T47D (cell line): ENCODE measurements around the gene DIPK1B.

Experiments
- DNase-seq, 2 experiments: peaks; one replicate each; pipeline versions ENCODE4 v3.0.0 to v3.0.0-alpha.2; 2011 to 2012; ENCODE audit warnings: low read depth in 1 of 2, low spot score in 1 of 2
- JUND ChIP-seq: IDR thresholded peaks from 2 replicates; pipeline ENCODE4 v1.6.1; 2012; ENCODE audit warnings: low read depth
- in situ Hi-C: cut with HindIII; loops from 2 replicates; pipeline ENCODE4 v1.10.0; 2016; ENCODE audit warnings: low sequenced_read_pairs, low pct_unique_long_range_greater_than_20kb

The DIPK1B gene

GRCh38 chr9:136668983-136669790, 43.2 kb upstream of the DIPK1B start:
- in situ Hi-C loops: no loop called here
- peak in 1 of 2 experiments; percentile 33 for DNase-seq
- no peak for TF ChIP-seq JUND

- in situ Hi-C loops: no loop called here
- no peak for DNase-seq
- TF ChIP-seq JUND: no peak
Measured at GRCh38 chr9:136669791-136670464, 42.4 kb upstream of the DIPK1B start.

GRCh38 chr9:136670576-136671253, 41.7 kb upstream of the DIPK1B start:
- DNase-seq: no peak
- in situ Hi-C loops: no loop called here
- TF ChIP-seq JUND: no peak

GRCh38 chr9:136671254-136671614, 41.1 kb upstream of the DIPK1B start:
- TF ChIP-seq JUND: no peak
- no peak for DNase-seq
- in situ Hi-C loops: no loop called here

- peak; percentile 37 to 86 for DNase-seq
- in situ Hi-C loops: no loop called here
- no peak for TF ChIP-seq JUND
Measured at GRCh38 chr9:136671646-136672430, 40.5 kb upstream of the DIPK1B start.

GRCh38 chr9:136672431-136673087, 39.8 kb upstream of the DIPK1B start:
- TF ChIP-seq JUND: no peak
- in situ Hi-C loops: no loop called here
- DNase-seq: no peak

GRCh38 chr9:136673088-136673974, 39.0 kb upstream of the DIPK1B start:
- DNase-seq: no peak
- TF ChIP-seq JUND: no peak
- in situ Hi-C loops: no loop called here

GRCh38 chr9:136673975-136674785, 38.2 kb upstream of the DIPK1B start:
- no peak for DNase-seq
- no peak for TF ChIP-seq JUND
- in situ Hi-C loops: no loop called here

- in situ Hi-C loops: no loop called here
- no peak for TF ChIP-seq JUND
- DNase-seq: no peak
Measured at GRCh38 chr9:136674786-136675349, 37.5 kb upstream of the DIPK1B start.
